Duodenal mucosa (tissue), 2 donors: ENCODE data around the gene F5.
A peak's percentile ranks its signal among the peaks of the same experiment; 100 is the strongest.
"Not testable (repeated sequence)": the region's sequence is repeated elsewhere in the genome, so short reads cannot be mapped to it uniquely, and the experiment has no call there.

ENCODE experiments used
- H3K27ac ChIP-seq: one replicate; pipeline ENCODE4 v1.7.0; 2013; ENCODE audit warnings: low read depth, low read length
- H3K27me3 ChIP-seq, 2 donors: one replicate each; pipeline ENCODE4 v1.7.0; 2013; ENCODE audit warnings: low read length in 2 of 2, control low read depth in 1 of 2; ENCODE audit not compliant: insufficient read depth in 2 of 2, control insufficient read depth in 1 of 2
- H3K36me3 ChIP-seq, 2 donors: one replicate each; pipeline ENCODE4 v1.7.0; 2013; ENCODE audit warnings: low read length in 2 of 2, control low read depth in 1 of 2; ENCODE audit not compliant: insufficient read depth in 2 of 2, control insufficient read depth in 1 of 2
- H3K4me1 ChIP-seq, 2 donors: one replicate each; pipeline ENCODE4 v1.7.0; 2013; ENCODE audit warnings: low read length in 2 of 2, control low read depth in 1 of 2; ENCODE audit not compliant: insufficient read depth in 2 of 2, control insufficient read depth in 1 of 2
- H3K4me3 ChIP-seq, 2 donors: one replicate each; pipeline ENCODE4 v1.7.0; 2013; ENCODE audit warnings: low read length in 2 of 2, low read depth in 1 of 2
- H3K9ac ChIP-seq, 2 donors: one replicate each; pipeline ENCODE4 v1.7.0; 2013; ENCODE audit warnings: low read length in 2 of 2, low read depth in 1 of 2
- H3K9me3 ChIP-seq, 2 donors: one replicate each; pipeline ENCODE4 v1.7.0; 2013; ENCODE audit warnings: low read length in 2 of 2, control low read depth in 1 of 2; ENCODE audit not compliant: control insufficient read depth in 1 of 2

Gene F5

DNA sequence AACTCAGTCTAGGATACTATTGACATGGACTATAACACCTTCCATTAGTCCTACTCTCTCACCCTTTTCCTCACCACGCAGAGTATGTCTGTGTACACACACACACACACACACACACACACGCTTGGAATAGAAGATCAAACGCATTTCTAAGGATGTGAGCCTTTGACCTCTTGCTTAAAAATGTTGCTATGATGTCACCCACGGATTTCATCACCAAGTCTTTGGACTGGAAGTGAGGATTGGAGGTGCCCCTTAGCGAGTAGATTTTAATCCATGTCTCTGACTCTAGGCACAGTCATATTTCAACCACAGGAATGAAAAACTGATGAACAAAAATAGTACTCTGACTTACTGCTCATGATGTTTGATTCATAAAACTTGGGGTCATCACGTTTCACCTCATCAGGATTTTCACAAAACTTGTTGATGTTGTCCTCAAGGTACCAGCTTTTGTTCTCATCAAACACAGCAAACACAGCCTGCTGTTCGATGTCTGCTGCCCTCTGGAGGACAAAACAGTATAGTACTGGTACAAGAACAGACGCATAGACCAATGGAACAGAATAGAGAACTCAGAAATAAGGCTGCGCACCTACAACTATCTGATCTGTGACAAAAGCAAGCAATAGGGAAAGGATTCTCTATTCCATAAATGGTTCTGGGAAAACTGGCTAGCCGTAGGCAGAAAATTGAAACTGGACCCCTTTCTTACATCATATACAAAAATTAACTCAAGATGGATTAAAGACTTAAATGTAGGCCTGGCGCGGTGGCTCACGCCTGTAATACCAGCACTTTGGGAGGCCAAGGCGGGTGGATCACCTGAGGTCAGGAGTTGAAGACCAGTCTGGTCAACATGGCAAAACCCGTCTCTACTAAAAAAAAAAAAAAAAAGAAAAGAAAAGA is 39.9 kb downstream of the F5 start:
- no peaks in the 10 kb centered on the region for H3K36me3 ChIP-seq
- no peaks in the 10 kb centered on the region for H3K27me3 ChIP-seq
- H3K4me1 ChIP-seq: no peaks in the 10 kb centered on the region
- no peak overlapping the region for H3K4me3 ChIP-seq
- H3K9ac ChIP-seq: no peak overlapping the region
- H3K9me3 ChIP-seq: no peaks in the 10 kb centered on the region
- no peak overlapping the region for H3K27ac ChIP-seq

GRCh38 chr1:169545472-169545871 is 40.8 kb downstream of the F5 start:
- Histone ChIP-seq H3K9me3 (no peaks in the 10 kb centered on the region), H3K27me3 (no peaks in the 10 kb centered on the region), H3K4me3 (no peak overlapping the region), H3K4me1 (no peaks in the 10 kb centered on the region), H3K9ac (no peak overlapping the region), H3K27ac (no peak overlapping the region), H3K36me3 (no peaks in the 10 kb centered on the region)

DNA sequence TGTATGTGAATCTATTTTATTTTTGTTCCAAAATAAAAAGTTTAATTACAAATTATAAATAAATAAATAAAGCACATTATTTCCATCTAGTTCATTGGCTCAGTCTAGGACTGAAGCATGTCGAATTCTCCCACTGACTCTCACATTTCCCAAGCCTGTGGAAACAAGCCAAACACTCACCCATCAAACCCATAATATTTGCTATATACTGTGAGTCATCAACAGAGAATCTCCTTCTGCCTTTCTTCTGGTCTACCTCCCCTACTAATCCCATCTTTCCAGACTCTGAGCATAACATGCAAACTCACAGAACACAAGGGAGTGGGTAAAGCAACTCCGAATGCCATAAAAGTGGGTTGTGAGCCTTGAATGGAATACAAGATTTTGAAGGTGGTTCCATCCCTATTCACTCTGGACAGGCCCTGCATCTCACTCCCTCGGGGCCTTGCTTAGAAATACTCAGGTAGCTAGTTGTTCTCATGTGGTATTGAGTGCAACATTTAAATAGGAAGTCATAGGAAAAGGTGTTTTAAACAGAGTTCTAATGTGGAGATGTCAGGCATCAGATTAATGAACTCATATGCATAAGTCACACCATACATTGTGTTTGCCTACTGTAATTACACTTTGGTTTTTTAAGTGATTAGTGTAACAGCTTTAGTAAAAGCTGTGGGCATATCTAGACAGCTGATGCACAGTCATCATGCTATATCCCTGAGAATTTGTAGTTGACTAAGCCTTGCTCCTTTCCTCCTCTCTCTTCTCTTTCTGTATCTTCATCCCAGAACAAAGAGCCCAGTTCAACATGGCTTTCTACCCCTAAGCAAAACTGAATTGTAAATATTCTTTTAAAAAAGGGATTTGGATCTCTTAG is 47.0 kb downstream of the F5 start:
- Histone ChIP-seq H3K27ac (no peak overlapping the region), H3K4me1 (no peaks in the 10 kb centered on the region), H3K9me3 (no peaks in the 10 kb centered on the region), H3K27me3 (no peaks in the 10 kb centered on the region), H3K4me3 (no peak overlapping the region), H3K36me3 (no peaks in the 10 kb centered on the region), H3K9ac (no peak overlapping the region)

- Histone ChIP-seq H3K36me3 (no peaks in the 10 kb centered on the region), H3K9me3 (no peaks in the 10 kb centered on the region), H3K9ac (no peak overlapping the region), H3K4me1 (peaks cover 0 to under 1% of the 10 kb centered on the region in 2 donors), H3K27me3 (no peaks in the 10 kb centered on the region), H3K4me3 (no peak overlapping the region), H3K27ac (no peak overlapping the region)
These were observed 51.6 kb downstream of the F5 start for GRCh38 chr1:169534653-169535052.

DNA sequence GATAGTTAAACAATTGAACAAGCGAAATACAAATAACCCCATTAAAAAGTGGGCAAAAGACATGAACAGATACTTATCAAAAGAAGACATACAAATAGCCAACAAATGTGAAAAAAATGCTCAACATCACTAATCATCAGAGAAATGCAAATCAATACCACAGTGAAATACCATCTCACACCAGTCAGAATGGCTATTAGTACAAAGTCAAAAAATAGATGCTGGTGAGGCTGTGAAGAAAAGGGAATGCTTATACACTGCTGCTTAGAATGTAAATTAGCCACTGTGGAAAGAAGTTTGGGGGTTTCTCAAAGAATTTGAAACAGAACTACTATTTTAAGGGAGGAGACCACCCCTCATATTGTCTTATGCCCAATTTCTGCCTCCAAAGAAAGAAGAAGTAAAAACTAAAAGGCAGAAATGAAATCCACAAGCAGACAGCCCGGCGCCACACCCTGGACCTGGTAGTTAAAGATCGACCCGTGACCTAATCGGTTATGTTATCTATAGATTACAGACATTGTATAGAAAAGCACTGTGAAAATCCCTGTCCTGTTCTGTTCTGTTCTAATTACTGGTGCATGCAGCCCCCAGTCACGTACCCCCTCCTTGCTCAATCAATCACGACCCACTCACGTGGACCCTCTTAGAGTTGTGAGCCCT is 52.6 kb downstream of the F5 start:
- not testable (repeated sequence) for H3K36me3 ChIP-seq, H3K4me3 ChIP-seq, H3K9ac ChIP-seq, H3K27me3 ChIP-seq, H3K9me3 ChIP-seq, H3K4me1 ChIP-seq, H3K27ac ChIP-seq

- Histone ChIP-seq H3K36me3 (no peaks in the 10 kb centered on the region), H3K27me3 (no peaks in the 10 kb centered on the region), H3K9me3 (no peaks in the 10 kb centered on the region), H3K4me3 (no peak overlapping the region), H3K4me1 (peaks cover 18 to 23% of the 10 kb centered on the region in 2 donors), H3K27ac (no peak overlapping the region), H3K9ac (no peak overlapping the region)
These were observed 55.8 kb downstream of the F5 start for GRCh38 chr1:169530448-169530847.

DNA sequence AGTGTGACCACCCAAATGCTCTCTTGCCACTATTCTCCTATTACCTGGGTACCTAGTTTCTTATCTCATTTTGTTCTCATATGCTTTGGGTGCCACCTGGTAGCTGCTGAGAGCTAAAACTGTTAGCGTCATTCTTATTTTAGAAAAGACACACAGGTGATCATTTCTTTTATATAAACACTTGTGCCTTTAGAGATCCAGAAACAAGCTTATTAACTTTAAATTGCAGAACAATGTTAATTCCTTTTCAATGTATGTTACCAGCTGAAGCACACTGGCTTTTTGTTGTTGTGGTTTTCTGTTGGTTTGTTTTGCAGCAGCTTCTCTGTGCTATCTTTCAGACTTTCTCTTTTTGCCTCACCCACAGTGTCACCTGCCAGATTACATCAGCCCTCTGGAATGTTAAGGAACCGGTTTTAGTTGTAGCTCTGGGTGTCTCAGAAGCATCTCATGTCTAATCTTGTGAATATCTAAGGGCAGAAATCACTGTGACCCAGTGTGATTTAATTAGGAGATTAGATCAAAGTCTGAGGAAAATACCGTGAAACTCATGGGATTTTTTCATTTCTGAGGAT is 57.1 kb downstream of the F5 start:
- H3K9me3 ChIP-seq: no peaks in the 10 kb centered on the region
- H3K27ac ChIP-seq: no peak overlapping the region
- no peaks in the 10 kb centered on the region for H3K27me3 ChIP-seq
- H3K4me3 ChIP-seq: peak overlapping the region; percentile 31 to 50
- no peaks in the 10 kb centered on the region for H3K36me3 ChIP-seq
- peaks cover 20 to 26% of the 10 kb centered on the region in 2 donors for H3K4me1 ChIP-seq
- peak overlapping the region; percentile 22 to 33 for H3K9ac ChIP-seq

- H3K36me3 ChIP-seq: no peaks in the 10 kb centered on the region
- H3K27ac ChIP-seq: no peak overlapping the region
- H3K4me1 ChIP-seq: peaks cover 20 to 31% of the 10 kb centered on the region in 2 donors
- no peaks in the 10 kb centered on the region for H3K27me3 ChIP-seq
- H3K4me3 ChIP-seq: peak overlapping the region; percentile 31 to 50
- no peaks in the 10 kb centered on the region for H3K9me3 ChIP-seq
- peak overlapping the region; percentile 22 to 33 for H3K9ac ChIP-seq
These were observed 57.8 kb downstream of the F5 start for GRCh38 chr1:169528215-169529067.

- H3K36me3 ChIP-seq: no peaks in the 10 kb centered on the region
- H3K27me3 ChIP-seq: no peaks in the 10 kb centered on the region
- no peaks in the 10 kb centered on the region for H3K9me3 ChIP-seq
- no peak overlapping the region for H3K9ac ChIP-seq
- no peak overlapping the region for H3K27ac ChIP-seq
- peaks cover 20 to 31% of the 10 kb centered on the region in 2 donors for H3K4me1 ChIP-seq
- no peak overlapping the region for H3K4me3 ChIP-seq
These were observed 58.6 kb downstream of the F5 start for GRCh38 chr1:169527451-169528214.
